ENCODE measurements around the gene WWOX. TPM values are rescaled to one million over a fixed set of nuclear protein-coding genes. Genes with fewer than 3 reads are reported as not detected.

The WWOX gene
- total and polyA plus RNA-seq, 2 donors: 15.4 to 23.9 TPM

GRCh38 chr16:78146807-78147206, 47.4 kb downstream of the WWOX start:
- Histone ChIP-seq H3K27me3 (ENCODE audit: control insufficient read depth in 2 of 2, insufficient read depth in 1 of 2, low read length in 1 of 2) (no peaks in the 10 kb centered on the region), H3K9me3 (ENCODE audit: control insufficient read depth in 2 of 2, insufficient read depth in 1 of 2, low read length in 1 of 2) (no peaks in the 10 kb centered on the region), H3K4me1 (ENCODE audit: control insufficient read depth in 2 of 2, insufficient read depth in 2 of 2, low read length in 2 of 2) (no peaks in the 10 kb centered on the region), H3K36me3 (ENCODE audit: control insufficient read depth in 2 of 2, insufficient read depth in 2 of 2, low read length in 1 of 2) (no peaks in the 10 kb centered on the region), H3K4me3 (ENCODE audit: low read length in 2 of 2) (no peak overlapping the region), H3K27ac (ENCODE audit: low read depth in 1 of 2, low read length in 1 of 2) (no peak overlapping the region)
- WGBS: 72% methylated on average over 5 of the region's 5 CpGs
- DNase-seq (ENCODE audit: low read depth in 6 of 9, low spot score in 9 of 9): no peak

- DNase-seq (ENCODE audit: low read depth in 6 of 9, low spot score in 9 of 9): no peak
- 87% methylated on average over 10 of the region's 10 CpGs for WGBS
- Histone ChIP-seq H3K4me1 (ENCODE audit: control insufficient read depth in 2 of 2, insufficient read depth in 2 of 2, low read length in 2 of 2) (no peaks in the 10 kb centered on the region), H3K9me3 (ENCODE audit: control insufficient read depth in 2 of 2, insufficient read depth in 1 of 2, low read length in 1 of 2) (no peaks in the 10 kb centered on the region), H3K27ac (ENCODE audit: low read depth in 1 of 2, low read length in 1 of 2) (no peak overlapping the region), H3K4me3 (ENCODE audit: low read length in 2 of 2) (no peak overlapping the region), H3K27me3 (ENCODE audit: control insufficient read depth in 2 of 2, insufficient read depth in 1 of 2, low read length in 1 of 2) (no peaks in the 10 kb centered on the region), H3K36me3 (ENCODE audit: control insufficient read depth in 2 of 2, insufficient read depth in 2 of 2, low read length in 1 of 2) (no peaks in the 10 kb centered on the region)
These were observed 48.5 kb downstream of the WWOX start for GRCh38 chr16:78147911-78148401.

- Histone ChIP-seq H3K27me3 (ENCODE audit: control insufficient read depth in 2 of 2, insufficient read depth in 1 of 2, low read length in 1 of 2) (no peaks in the 10 kb centered on the region), H3K27ac (ENCODE audit: low read depth in 1 of 2, low read length in 1 of 2) (no peak overlapping the region), H3K9me3 (ENCODE audit: control insufficient read depth in 2 of 2, insufficient read depth in 1 of 2, low read length in 1 of 2) (no peaks in the 10 kb centered on the region), H3K36me3 (ENCODE audit: control insufficient read depth in 2 of 2, insufficient read depth in 2 of 2, low read length in 1 of 2) (no peaks in the 10 kb centered on the region), H3K4me1 (ENCODE audit: control insufficient read depth in 2 of 2, insufficient read depth in 2 of 2, low read length in 2 of 2) (no peaks in the 10 kb centered on the region), H3K4me3 (ENCODE audit: low read length in 2 of 2) (no peak overlapping the region)
- DNase-seq (ENCODE audit: low read depth in 6 of 9, low spot score in 9 of 9): no peak
- 98% methylated on average over 6 of the region's 6 CpGs for WGBS
These were observed 50.8 kb downstream of the WWOX start for GRCh38 chr16:78150233-78150632.

- H3K36me3 ChIP-seq (ENCODE audit: control insufficient read depth in 2 of 2, insufficient read depth in 2 of 2, low read length in 1 of 2): no peaks in the 10 kb centered on the region
- H3K4me3 ChIP-seq (ENCODE audit: low read length in 2 of 2): no peak overlapping the region
- no peak for DNase-seq (ENCODE audit: low read depth in 6 of 9, low spot score in 9 of 9)
- H3K27me3 ChIP-seq (ENCODE audit: control insufficient read depth in 2 of 2, insufficient read depth in 1 of 2, low read length in 1 of 2): no peaks in the 10 kb centered on the region
- WGBS: 87% methylated on average over 5 of the region's 5 CpGs
- no peaks in the 10 kb centered on the region for H3K9me3 ChIP-seq (ENCODE audit: control insufficient read depth in 2 of 2, insufficient read depth in 1 of 2, low read length in 1 of 2)
- no peaks in the 10 kb centered on the region for H3K4me1 ChIP-seq (ENCODE audit: control insufficient read depth in 2 of 2, insufficient read depth in 2 of 2, low read length in 2 of 2)
- no peak overlapping the region for H3K27ac ChIP-seq (ENCODE audit: low read depth in 1 of 2, low read length in 1 of 2)
These were observed 55.4 kb downstream of the WWOX start for GRCh38 chr16:78154729-78155461.

GRCh38 chr16:78155791-78156345, 56.4 kb downstream of the WWOX start:
- no peak overlapping the region for H3K4me3 ChIP-seq (ENCODE audit: low read length in 2 of 2)
- H3K36me3 ChIP-seq (ENCODE audit: control insufficient read depth in 2 of 2, insufficient read depth in 2 of 2, low read length in 1 of 2): no peaks in the 10 kb centered on the region
- no peaks in the 10 kb centered on the region for H3K4me1 ChIP-seq (ENCODE audit: control insufficient read depth in 2 of 2, insufficient read depth in 2 of 2, low read length in 2 of 2)
- DNase-seq (ENCODE audit: low read depth in 6 of 9, low spot score in 9 of 9): no peak
- no peaks in the 10 kb centered on the region for H3K9me3 ChIP-seq (ENCODE audit: control insufficient read depth in 2 of 2, insufficient read depth in 1 of 2, low read length in 1 of 2)
- 83% methylated on average over 7 of the region's 7 CpGs for WGBS
- no peaks in the 10 kb centered on the region for H3K27me3 ChIP-seq (ENCODE audit: control insufficient read depth in 2 of 2, insufficient read depth in 1 of 2, low read length in 1 of 2)
- H3K27ac ChIP-seq (ENCODE audit: low read depth in 1 of 2, low read length in 1 of 2): no peak overlapping the region

GRCh38 chr16:78161023-78161729, 61.7 kb downstream of the WWOX start:
- Histone ChIP-seq H3K27ac (ENCODE audit: low read depth in 1 of 2, low read length in 1 of 2) (no peak overlapping the region), H3K4me3 (ENCODE audit: low read length in 2 of 2) (no peak overlapping the region), H3K27me3 (ENCODE audit: control insufficient read depth in 2 of 2, insufficient read depth in 1 of 2, low read length in 1 of 2) (no peaks in the 10 kb centered on the region), H3K9me3 (ENCODE audit: control insufficient read depth in 2 of 2, insufficient read depth in 1 of 2, low read length in 1 of 2) (no peaks in the 10 kb centered on the region), H3K36me3 (ENCODE audit: control insufficient read depth in 2 of 2, insufficient read depth in 2 of 2, low read length in 1 of 2) (no peaks in the 10 kb centered on the region), H3K4me1 (ENCODE audit: control insufficient read depth in 2 of 2, insufficient read depth in 2 of 2, low read length in 2 of 2) (no peaks in the 10 kb centered on the region)
- DNase-seq (ENCODE audit: low read depth in 6 of 9, low spot score in 9 of 9): no peak
- WGBS: 98% methylated on average over 5 of the region's 5 CpGs

- DNase-seq (ENCODE audit: low read depth in 6 of 9, low spot score in 9 of 9): no peak
- WGBS: 98% methylated on average over 12 of the region's 12 CpGs
- Histone ChIP-seq H3K27me3 (ENCODE audit: control insufficient read depth in 2 of 2, insufficient read depth in 1 of 2, low read length in 1 of 2) (no peaks in the 10 kb centered on the region), H3K27ac (ENCODE audit: low read depth in 1 of 2, low read length in 1 of 2) (no peak overlapping the region), H3K4me3 (ENCODE audit: low read length in 2 of 2) (no peak overlapping the region), H3K9me3 (ENCODE audit: control insufficient read depth in 2 of 2, insufficient read depth in 1 of 2, low read length in 1 of 2) (no peaks in the 10 kb centered on the region), H3K4me1 (ENCODE audit: control insufficient read depth in 2 of 2, insufficient read depth in 2 of 2, low read length in 2 of 2) (no peaks in the 10 kb centered on the region), H3K36me3 (ENCODE audit: control insufficient read depth in 2 of 2, insufficient read depth in 2 of 2, low read length in 1 of 2) (no peaks in the 10 kb centered on the region)
These were observed 64.6 kb downstream of the WWOX start for GRCh38 chr16:78163772-78164670.

GRCh38 chr16:78170494-78170933, 71.1 kb downstream of the WWOX start:
- Histone ChIP-seq H3K27ac (ENCODE audit: low read depth in 1 of 2, low read length in 1 of 2) (no peak overlapping the region), H3K4me1 (ENCODE audit: control insufficient read depth in 2 of 2, insufficient read depth in 2 of 2, low read length in 2 of 2) (no peaks in the 10 kb centered on the region), H3K9me3 (ENCODE audit: control insufficient read depth in 2 of 2, insufficient read depth in 1 of 2, low read length in 1 of 2) (no peaks in the 10 kb centered on the region), H3K4me3 (ENCODE audit: low read length in 2 of 2) (no peak overlapping the region), H3K36me3 (ENCODE audit: control insufficient read depth in 2 of 2, insufficient read depth in 2 of 2, low read length in 1 of 2) (no peaks in the 10 kb centered on the region), H3K27me3 (ENCODE audit: control insufficient read depth in 2 of 2, insufficient read depth in 1 of 2, low read length in 1 of 2) (no peaks in the 10 kb centered on the region)
- no peak for DNase-seq (ENCODE audit: low read depth in 6 of 9, low spot score in 9 of 9)
- WGBS: 97% methylated on average over 2 of the region's 2 CpGs
